Loucy (cell line): Measurements from ENCODE around the gene GLIPR2.

Experiments used
- CTCF ChIP-seq: fragments of 200-600 bp; sonication (generic); conservative IDR thresholded peaks from 2 replicates; pipeline ENCODE4 v1.5.1; 2014; ENCODE audit warnings: mild to moderate bottlenecking, antibody characterized with exemption, low read length
- EZH2phosphoT487 ChIP-seq: fragments of 200-600 bp; IDR thresholded peaks from 2 replicates; pipeline ENCODE4 v1.6.1; 2018; ENCODE audit warnings: antibody characterized with exemption, mild to moderate bottlenecking, moderate library complexity, borderline replicate concordance

GRCh38 chr9:36127652-36128244, 8.8 kb upstream of the GLIPR2 start:
- TF ChIP-seq CTCF, result no peak
- TF ChIP-seq EZH2phosphoT487, result no peak
